Testis (tissue), 2 donors: Measurements from ENCODE around the gene CCSER1.

Source experiments
- CTCF ChIP-seq, 3 experiments: fragments of 450-650 bp in 2 of 3; fragments of 200-600 bp in 1 of 3; sonication (generic) in 1 of 3; IDR thresholded peaks; one replicate each; pipeline ENCODE4 v1.5.1; 2016 to 2019; ENCODE audit warnings: antibody characterized with exemption in 3 of 3, mild to moderate bottlenecking in 2 of 3, moderate library complexity in 1 of 3
- POLR2A ChIP-seq: fragments of 450-650 bp; IDR thresholded peaks from one replicate; pipeline ENCODE4 v1.6.1; 2017; ENCODE audit warnings: antibody characterized with exemption, mild to moderate bottlenecking, moderate library complexity

- TF ChIP-seq CTCF (IDR thresholded peaks at IDR 0.05) (no peak), POLR2A (no peak)
These were observed 852.4 kb downstream of the CCSER1 start for GRCh38 chr4:90979556-90979955.
